ENCODE results near the gene UQCC2. TPM values are rescaled to one million over a fixed set of nuclear protein-coding genes. Genes with fewer than 3 reads are reported as not detected.

Gene UQCC2
- total RNA-seq, 5 donors from 2014 or later (not counting 1 experiment from before 2014, with no cell fraction given), result 17.2 to 36.2 (median 32.7) TPM

GRCh38 chr6:33750244-33750991 is 38.9 kb upstream of the UQCC2 start:
- Mint-ChIP-seq H3K27ac (no peak overlapping the region), H3K27me3 (peaks cover 8% of the 10 kb centered on the region in 2 donors), H3K9me3 (no peaks in the 10 kb centered on the region), H3K36me3 (no peaks in the 10 kb centered on the region), H3K4me3 (no peak overlapping the region), H3K4me1 (peaks cover 0 to 9% (median 0%) of the 10 kb centered on the region in 3 donors)
- DNase-seq (no peak), ATAC-seq (replicated peaks in 1 of 4) (no peak)
- Histone ChIP-seq H3K27me3 (replicated peaks in 1 of 2; ENCODE audit: control insufficient read depth in 2 of 2, extremely low read depth in 1 of 2, insufficient read depth in 2 of 2, low read length in 1 of 2) (peaks cover 0 to 24% of the 10 kb centered on the region in 2 experiments), H3K4me3 (ENCODE audit: control insufficient read depth in 1 of 2, extremely low read depth in 1 of 2, low read length in 1 of 2) (no peak overlapping the region), H3K27ac (ENCODE audit: low read length) (no peak overlapping the region), H3K9me3 (no peaks in the 10 kb centered on the region), H3K36me3 (ENCODE audit: control insufficient read depth in 2 of 2, extremely low read depth in 1 of 2, insufficient read depth in 1 of 2, low read length in 1 of 2) (no peaks in the 10 kb centered on the region), H3K4me1 (ENCODE audit: control insufficient read depth in 1 of 2, extremely low read depth in 1 of 2, insufficient read depth in 2 of 2, low read length in 2 of 2) (no peaks in the 10 kb centered on the region)
- ChIA-PET POLR2A (no interaction called here), CTCF (no interaction called here)
- WGBS (ENCODE audit: insufficient coverage), result 69% methylated on average over 7 of the region's 11 CpGs

- no peaks in the 10 kb centered on the region for H3K9me3 ChIP-seq
- Mint-ChIP-seq H3K27me3 (peaks cover 8% of the 10 kb centered on the region in 2 donors), H3K36me3 (no peaks in the 10 kb centered on the region), H3K9me3 (no peaks in the 10 kb centered on the region), H3K4me3 (no peak overlapping the region), H3K27ac (no peak overlapping the region), H3K4me1 (peaks cover 0 to 11% (median 0%) of the 10 kb centered on the region in 3 donors)
- peaks cover 0 to 25% of the 10 kb centered on the region in 2 experiments for H3K27me3 ChIP-seq (replicated peaks in 1 of 2; ENCODE audit: control insufficient read depth in 2 of 2, extremely low read depth in 1 of 2, insufficient read depth in 2 of 2, low read length in 1 of 2)
- CTCF ChIA-PET, result interaction anchor here in 1 of 2 donors (0.6 kb wide), 1 partner anchor 38 kb away, joined by 3 read pairs; the partner anchor contains the start of gene UQCC2
- H3K36me3 ChIP-seq (ENCODE audit: control insufficient read depth in 2 of 2, extremely low read depth in 1 of 2, insufficient read depth in 1 of 2, low read length in 1 of 2), result no peaks in the 10 kb centered on the region
- POLR2A ChIA-PET, result no interaction called here
- 42% methylated on average over 2 of the region's 7 CpGs for WGBS (ENCODE audit: insufficient coverage)
- DNase-seq (no peak), ATAC-seq (replicated peaks in 1 of 4) (no peak)
- H3K27ac ChIP-seq (ENCODE audit: low read length), result no peak overlapping the region
- peaks cover 0 to 2% of the 10 kb centered on the region in 2 experiments for H3K4me1 ChIP-seq (ENCODE audit: control insufficient read depth in 1 of 2, extremely low read depth in 1 of 2, insufficient read depth in 2 of 2, low read length in 2 of 2)
- H3K4me3 ChIP-seq (ENCODE audit: control insufficient read depth in 1 of 2, extremely low read depth in 1 of 2, low read length in 1 of 2), result no peak overlapping the region
These were observed 37.9 kb upstream of the UQCC2 start for GRCh38 chr6:33749401-33749800.

- no CpG with 5 or more reads among the region's 4 CpGs for WGBS (ENCODE audit: insufficient coverage)
- no peaks in the 10 kb centered on the region for H3K9me3 ChIP-seq
- Mint-ChIP-seq H3K36me3 (no peaks in the 10 kb centered on the region), H3K4me1 (peaks cover 2 to 15% (median 3%) of the 10 kb centered on the region in 3 donors), H3K27me3 (peaks cover 8 to 10% of the 10 kb centered on the region in 2 donors), H3K27ac (no peak overlapping the region), H3K4me3 (no peak overlapping the region), H3K9me3 (no peaks in the 10 kb centered on the region)
- no peak overlapping the region for H3K4me3 ChIP-seq (ENCODE audit: control insufficient read depth in 1 of 2, extremely low read depth in 1 of 2, low read length in 1 of 2)
- no peaks in the 10 kb centered on the region for H3K36me3 ChIP-seq (ENCODE audit: control insufficient read depth in 2 of 2, extremely low read depth in 1 of 2, insufficient read depth in 1 of 2, low read length in 1 of 2)
- ATAC-seq (replicated peaks in 1 of 4) (no peak), DNase-seq (no peak)
- H3K27me3 ChIP-seq (replicated peaks in 1 of 2; ENCODE audit: control insufficient read depth in 2 of 2, extremely low read depth in 1 of 2, insufficient read depth in 2 of 2, low read length in 1 of 2), result peaks cover 0 to 29% of the 10 kb centered on the region in 2 experiments
- ChIA-PET CTCF (no interaction called here), POLR2A (no interaction called here)
- H3K4me1 ChIP-seq (ENCODE audit: control insufficient read depth in 1 of 2, extremely low read depth in 1 of 2, insufficient read depth in 2 of 2, low read length in 2 of 2), result peaks cover 0 to 6% of the 10 kb centered on the region in 2 experiments
- no peak overlapping the region for H3K27ac ChIP-seq (ENCODE audit: low read length)
These were observed 37.3 kb upstream of the UQCC2 start for GRCh38 chr6:33748841-33749240.

GRCh38 chr6:33747823-33748222 is 36.3 kb upstream of the UQCC2 start:
- Mint-ChIP-seq H3K27ac (no peak overlapping the region), H3K9me3 (no peaks in the 10 kb centered on the region), H3K27me3 (peaks cover 10 to 18% of the 10 kb centered on the region in 2 donors), H3K36me3 (no peaks in the 10 kb centered on the region), H3K4me1 (peaks cover 2 to 15% (median 3%) of the 10 kb centered on the region in 3 donors), H3K4me3 (no peak overlapping the region)
- Histone ChIP-seq H3K4me3 (ENCODE audit: control insufficient read depth in 1 of 2, extremely low read depth in 1 of 2, low read length in 1 of 2) (no peak overlapping the region), H3K27me3 (replicated peaks in 1 of 2; ENCODE audit: control insufficient read depth in 2 of 2, extremely low read depth in 1 of 2, insufficient read depth in 2 of 2, low read length in 1 of 2) (peaks cover 0 to 35% of the 10 kb centered on the region in 2 experiments), H3K4me1 (ENCODE audit: control insufficient read depth in 1 of 2, extremely low read depth in 1 of 2, insufficient read depth in 2 of 2, low read length in 2 of 2) (peaks cover 0 to 6% of the 10 kb centered on the region in 2 experiments), H3K9me3 (no peaks in the 10 kb centered on the region), H3K27ac (ENCODE audit: low read length) (no peak overlapping the region), H3K36me3 (ENCODE audit: control insufficient read depth in 2 of 2, extremely low read depth in 1 of 2, insufficient read depth in 1 of 2, low read length in 1 of 2) (no peaks in the 10 kb centered on the region)
- POLR2A ChIA-PET, result no interaction called here
- CTCF ChIA-PET, result no interaction called here
- DNase-seq (no peak), ATAC-seq (replicated peaks in 1 of 4) (no peak)
- WGBS (ENCODE audit: insufficient coverage), result 72% methylated on average over 5 of the region's 5 CpGs

- H3K9me3 Mint-ChIP-seq, result no peaks in the 10 kb centered on the region
- peaks cover 18 to 26% of the 10 kb centered on the region in 2 donors for H3K27me3 Mint-ChIP-seq
- H3K27ac Mint-ChIP-seq, result no peak within 1 kb of the TSS
- H3K9me3 ChIP-seq, result no peaks in the 10 kb centered on the region
- no peaks in the 10 kb centered on the region for H3K36me3 Mint-ChIP-seq
- 79% methylated on average over 9 of the region's 10 CpGs for WGBS (ENCODE audit: insufficient coverage)
- no peak within 1 kb of the TSS for H3K27ac ChIP-seq (ENCODE audit: low read length)
- POLR2A ChIA-PET, result no interaction called here
- CTCF ChIA-PET, result interaction anchor here in 1 of 2 donors (0.6 kb wide), 1 partner anchor 235 kb away, joined by 4 read pairs; no protein-coding TSS in a partner anchor
- peaks cover 0 to 45% of the 10 kb centered on the region in 2 experiments for H3K27me3 ChIP-seq (replicated peaks in 1 of 2; ENCODE audit: control insufficient read depth in 2 of 2, extremely low read depth in 1 of 2, insufficient read depth in 2 of 2, low read length in 1 of 2)
- H3K4me1 Mint-ChIP-seq, result peaks cover 2 to 15% (median 3%) of the 10 kb centered on the region in 3 donors
- no peak within 1 kb of the TSS for H3K4me3 ChIP-seq (ENCODE audit: control insufficient read depth in 1 of 2, extremely low read depth in 1 of 2, low read length in 1 of 2)
- ATAC-seq (replicated peaks in 1 of 4), result no peak
- peaks cover 0 to 6% of the 10 kb centered on the region in 2 experiments for H3K4me1 ChIP-seq (ENCODE audit: control insufficient read depth in 1 of 2, extremely low read depth in 1 of 2, insufficient read depth in 2 of 2, low read length in 2 of 2)
- no peak within 1 kb of the TSS for H3K4me3 Mint-ChIP-seq
- H3K36me3 ChIP-seq (ENCODE audit: control insufficient read depth in 2 of 2, extremely low read depth in 1 of 2, insufficient read depth in 1 of 2, low read length in 1 of 2), result no peaks in the 10 kb centered on the region
- DNase-seq, result no peak
These were observed 35.2 kb upstream of the UQCC2 start, which contains the start of gene IP6K3 for GRCh38 chr6:33746651-33747100. IP6K3 (minus strand) TSS chr6:33746905; CDS start chr6:33735476, 11,429 bp downstream.

- Mint-ChIP-seq H3K27ac (no peak overlapping the region), H3K4me1 (peaks cover 2 to 15% (median 3%) of the 10 kb centered on the region in 3 donors), H3K9me3 (no peaks in the 10 kb centered on the region), H3K4me3 (no peak overlapping the region), H3K27me3 (peaks cover 18 to 26% of the 10 kb centered on the region in 2 donors), H3K36me3 (no peaks in the 10 kb centered on the region)
- H3K27me3 ChIP-seq (replicated peaks in 1 of 2; ENCODE audit: control insufficient read depth in 2 of 2, extremely low read depth in 1 of 2, insufficient read depth in 2 of 2, low read length in 1 of 2), result peaks cover 0 to 43% of the 10 kb centered on the region in 2 experiments
- ChIA-PET CTCF (interaction anchor here in 1 of 2 donors (0.6 kb wide), 1 partner anchor 234 kb away, joined by 4 read pairs; no protein-coding TSS in a partner anchor), POLR2A (no interaction called here)
- H3K9me3 ChIP-seq, result no peaks in the 10 kb centered on the region
- DNase-seq (no peak), ATAC-seq (replicated peaks in 1 of 4) (no peak)
- H3K36me3 ChIP-seq (ENCODE audit: control insufficient read depth in 2 of 2, extremely low read depth in 1 of 2, insufficient read depth in 1 of 2, low read length in 1 of 2), result no peaks in the 10 kb centered on the region
- H3K4me1 ChIP-seq (ENCODE audit: control insufficient read depth in 1 of 2, extremely low read depth in 1 of 2, insufficient read depth in 2 of 2, low read length in 2 of 2), result peaks cover 0 to 6% of the 10 kb centered on the region in 2 experiments
- H3K4me3 ChIP-seq (ENCODE audit: control insufficient read depth in 1 of 2, extremely low read depth in 1 of 2, low read length in 1 of 2), result no peak overlapping the region
- 66% methylated on average over 7 of the region's 14 CpGs for WGBS (ENCODE audit: insufficient coverage)
- no peak overlapping the region for H3K27ac ChIP-seq (ENCODE audit: low read length)
These were observed 34.6 kb upstream of the UQCC2 start for GRCh38 chr6:33746036-33746600.
